ENCODE measurements around the gene ADTRP. TPM values are rescaled to one million over a fixed set of nuclear protein-coding genes. Genes with fewer than 3 reads are reported as not detected.

Gene ADTRP
- total RNA-seq, 4 donors from 2014 or later, result 9.1 to 40.4 (median 21.8) TPM

GRCh38 chr6:11740875-11741274, 37.7 kb downstream of the ADTRP start:
- DNase-seq (ENCODE audit: low spot score in 2 of 2), result no peak
- H3K4me3 ChIP-seq (ENCODE audit: low read depth, poor library complexity, severe bottlenecking), result no peak overlapping the region
- TF ChIP-seq CTCF (IDR thresholded peaks at IDR 0.05) (no peak), POLR2A (IDR thresholded peaks at IDR 0.05) (no peak)
- intact Hi-C loops (cut with DNase I; ENCODE audit: low total_unique reads), result no loop called here
- WGBS, 2 donors, result 74 to 77% methylated on average over 4 of the region's 4 CpGs

GRCh38 chr6:11738661-11739375, 39.8 kb downstream of the ADTRP start:
- TF ChIP-seq CTCF (IDR thresholded peaks at IDR 0.05) (no peak), POLR2A (IDR thresholded peaks at IDR 0.05) (no peak)
- WGBS, 2 donors, result 73 to 75% methylated on average over 8 of the region's 8 CpGs
- intact Hi-C loops (cut with DNase I; ENCODE audit: low total_unique reads), result no loop called here
- no peak overlapping the region for H3K4me3 ChIP-seq (ENCODE audit: low read depth, poor library complexity, severe bottlenecking)
- no peak for DNase-seq (ENCODE audit: low spot score in 2 of 2)

- TF ChIP-seq CTCF (IDR thresholded peaks at IDR 0.05) (no peak), POLR2A (IDR thresholded peaks at IDR 0.05) (no peak)
- intact Hi-C loops (cut with DNase I; ENCODE audit: low total_unique reads), result no loop called here
- DNase-seq (ENCODE audit: low spot score in 2 of 2), result no peak
- H3K4me3 ChIP-seq (ENCODE audit: low read depth, poor library complexity, severe bottlenecking), result no peak overlapping the region
- 94 to 100% methylated on average over 3 of the region's 3 CpGs for WGBS, 2 donors
Observed at GRCh38 chr6:11738234-11738633, 40.4 kb downstream of the ADTRP start.

- TF ChIP-seq POLR2A (IDR thresholded peaks at IDR 0.05), result no peak
- TF ChIP-seq CTCF (IDR thresholded peaks at IDR 0.05), result no peak
- H3K4me3 ChIP-seq (ENCODE audit: low read depth, poor library complexity, severe bottlenecking), result no peak overlapping the region
- intact Hi-C loops (cut with DNase I; ENCODE audit: low total_unique reads), result no loop called here
- no peak for DNase-seq (ENCODE audit: low spot score in 2 of 2)
- 84% methylated on average over 7 of the region's 7 CpGs for WGBS, 2 donors
Observed at GRCh38 chr6:11736601-11737000, 42.0 kb downstream of the ADTRP start.

- no peak for DNase-seq (ENCODE audit: low spot score in 2 of 2)
- WGBS, 2 donors, result 53 to 56% methylated on average over 6 of the region's 6 CpGs
- H3K4me3 ChIP-seq (ENCODE audit: low read depth, poor library complexity, severe bottlenecking), result no peak overlapping the region
- intact Hi-C loops (cut with DNase I; ENCODE audit: low total_unique reads), result no loop called here
- TF ChIP-seq POLR2A (IDR thresholded peaks at IDR 0.05), result no peak
- no peak for TF ChIP-seq CTCF (IDR thresholded peaks at IDR 0.05)
Observed at GRCh38 chr6:11734861-11735613, 43.6 kb downstream of the ADTRP start.

Data from lower leg skin (tissue), 4 donors.